GM19328 (cell line): ENCODE data around the gene SV2B.
"Not testable (repeated sequence)": the region's sequence is repeated elsewhere in the genome, so short reads cannot be mapped to it uniquely, and the experiment has no call there.

ENCODE experiments used
- ATAC-seq: cut with Tn5 transposase; IDR thresholded peaks from one replicate; pipeline ENCODE4 v1.9.1; 2021; ENCODE audit warnings: mild to moderate bottlenecking, moderate library complexity; ENCODE audit not compliant: unreplicated experiment

SV2B gene

GRCh38 chr15:91304210-91304609, 204.2 kb downstream of the SV2B start:
- no peak for ATAC-seq

DNA sequence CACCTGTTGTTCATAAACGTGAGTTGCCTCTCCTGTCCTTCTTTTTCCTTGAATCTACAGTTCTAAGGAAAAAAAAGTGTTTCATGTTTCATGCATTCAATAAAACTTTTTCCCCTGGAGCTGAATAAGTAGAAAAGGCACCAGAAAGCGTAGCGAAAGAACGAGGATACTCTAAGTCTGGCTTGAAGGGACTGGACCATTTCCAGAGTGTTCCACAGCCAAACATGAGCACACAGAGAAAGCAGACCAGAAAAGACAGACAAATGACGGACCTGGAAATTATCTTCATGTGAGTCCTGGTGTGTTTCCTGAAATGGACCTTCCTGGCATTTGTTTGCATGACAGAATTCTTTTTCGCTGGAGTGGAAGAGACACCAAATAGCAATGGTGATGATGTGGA, 204.7 kb downstream of the SV2B start:
- no peak for ATAC-seq

DNA sequence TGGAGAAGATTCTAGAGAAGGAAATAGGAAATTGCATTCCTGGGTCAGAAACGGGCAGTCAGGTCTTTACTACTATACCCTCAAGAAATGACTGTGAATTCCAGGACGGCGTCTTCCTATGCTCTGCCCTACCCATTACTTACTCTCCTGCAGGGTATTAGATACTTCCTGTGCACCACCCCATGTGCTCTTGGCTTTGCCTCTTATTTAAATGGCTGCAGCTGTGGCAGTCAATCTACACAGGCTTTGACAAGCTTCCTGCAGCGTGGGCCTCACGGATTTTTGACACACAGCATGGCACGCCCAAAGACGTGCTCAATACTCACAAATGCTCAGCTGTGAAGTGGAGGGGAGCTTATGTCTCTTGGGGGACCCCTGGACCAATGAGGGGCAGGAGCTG, 206.1 kb downstream of the SV2B start:
- ATAC-seq = no peak

DNA sequence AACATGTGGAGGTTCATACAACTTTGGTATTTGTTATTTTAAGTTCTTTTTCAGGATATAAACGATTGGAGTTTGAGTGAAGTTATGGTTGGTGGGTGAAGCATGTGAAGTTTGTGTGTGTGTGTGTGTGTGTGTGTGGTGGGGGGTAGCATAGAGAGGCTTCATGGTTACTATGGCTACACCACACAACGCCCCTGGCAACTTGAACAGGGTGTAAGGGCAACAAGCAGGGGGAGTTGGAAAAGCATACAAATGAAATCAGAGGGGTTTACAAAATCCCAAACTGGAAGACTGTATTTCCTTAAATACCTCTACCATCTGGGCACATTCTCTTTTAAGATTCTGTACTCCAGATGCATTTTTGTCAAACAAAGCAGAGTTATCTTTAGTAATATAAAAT, 207.5 kb downstream of the SV2B start:
- no peak for ATAC-seq

- no peak for ATAC-seq
Measured at GRCh38 chr15:91308199-91308598, 208.1 kb downstream of the SV2B start.

DNA sequence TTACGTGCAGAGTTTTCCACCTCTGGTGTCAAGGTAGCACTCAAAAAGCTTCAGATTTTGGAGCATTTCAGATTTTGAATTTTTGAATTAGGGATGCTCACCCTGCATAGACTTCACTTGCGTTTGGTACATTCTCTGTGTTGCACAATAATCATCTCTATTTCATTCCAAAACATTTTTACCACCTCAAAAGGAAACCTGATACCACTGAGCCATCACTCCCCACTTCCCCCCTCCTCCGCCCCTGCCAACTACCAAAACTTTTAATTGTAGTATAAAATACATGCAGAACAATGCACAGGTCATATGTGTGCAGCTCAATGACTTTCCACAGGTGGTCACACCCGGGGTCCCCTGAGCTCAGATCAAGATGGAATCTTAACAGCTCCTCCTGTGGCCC, 208.8 kb downstream of the SV2B start:
- no peak for ATAC-seq

DNA sequence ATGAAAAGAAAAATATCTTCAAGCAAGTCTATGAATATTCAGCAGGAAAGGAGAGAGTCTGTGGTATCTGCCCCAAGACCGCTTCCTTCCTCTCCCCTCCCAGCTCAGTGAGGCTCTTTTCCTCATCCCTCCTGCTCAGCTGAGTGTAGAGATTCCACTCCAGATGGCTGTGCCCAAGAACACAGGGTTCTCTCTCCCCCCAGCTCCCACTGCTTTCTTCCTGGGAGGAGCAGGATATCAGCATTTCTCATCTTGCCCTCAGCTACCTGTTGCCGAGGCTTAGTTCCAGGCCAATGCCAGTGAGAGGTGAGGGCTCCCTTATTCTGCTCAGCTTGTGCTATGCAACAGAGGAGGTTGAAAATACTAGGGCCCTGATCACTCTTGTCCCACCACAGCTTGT, 211.9 kb downstream of the SV2B start:
- ATAC-seq = no peak

- ATAC-seq = no peak
Measured at GRCh38 chr15:91316126-91316525, 216.1 kb downstream of the SV2B start.

DNA sequence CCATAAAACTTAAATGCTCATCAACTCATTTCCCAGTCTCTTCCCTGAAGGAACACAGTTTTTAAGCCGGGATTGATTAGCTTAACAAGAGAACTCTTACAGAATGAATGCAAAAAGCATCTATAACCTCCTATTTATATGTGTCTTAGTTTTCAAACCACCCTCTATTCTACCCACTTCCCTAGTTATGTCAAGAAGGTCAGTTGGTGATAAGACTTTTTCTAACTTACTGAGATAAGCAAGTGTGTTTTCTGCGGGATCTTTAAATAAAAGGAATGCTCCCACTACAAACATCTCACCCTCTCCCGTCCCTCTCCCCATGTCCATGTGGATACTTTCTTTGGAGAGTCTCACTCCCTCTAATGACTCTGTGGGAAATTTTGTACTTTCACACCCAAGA, 218.5 kb downstream of the SV2B start:
- no peak for ATAC-seq

GRCh38 chr15:91318931-91319330, 218.9 kb downstream of the SV2B start:
- ATAC-seq = no peak

DNA sequence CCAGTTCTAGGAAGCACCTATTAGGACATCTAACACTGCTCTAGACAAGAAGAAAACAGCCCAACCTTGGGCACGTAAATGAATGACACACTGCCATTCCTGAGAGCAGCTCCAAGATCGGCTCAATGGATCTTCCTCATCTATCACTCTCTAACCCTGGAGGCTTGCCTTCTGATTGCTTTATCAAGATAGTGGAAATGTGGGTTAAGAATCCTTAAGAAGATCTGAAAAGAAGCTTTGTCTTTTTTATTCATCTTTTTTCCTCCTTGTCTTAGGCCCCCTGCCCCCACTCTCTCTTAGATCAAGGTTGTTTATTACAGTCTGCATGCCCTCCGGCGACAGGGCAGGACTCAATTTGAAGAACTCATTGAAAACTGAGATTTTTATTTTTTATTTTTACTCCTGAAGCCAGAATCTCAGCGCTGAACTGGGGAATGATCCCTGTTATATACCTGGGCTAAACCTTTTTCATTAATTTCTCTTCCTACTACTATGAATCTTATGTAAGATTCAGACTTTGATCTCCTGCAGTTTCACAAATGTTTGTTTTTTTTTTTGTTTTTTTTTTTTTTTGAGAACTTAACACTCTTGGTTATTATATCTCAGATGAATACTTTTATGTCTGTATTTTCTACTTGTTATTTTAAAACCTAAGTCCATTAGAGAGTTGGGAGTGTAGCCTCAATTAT, 219.5 kb downstream of the SV2B start:
- no peak for ATAC-seq

- ATAC-seq = no peak
Measured at GRCh38 chr15:91320101-91320500, 220.0 kb downstream of the SV2B start.

DNA sequence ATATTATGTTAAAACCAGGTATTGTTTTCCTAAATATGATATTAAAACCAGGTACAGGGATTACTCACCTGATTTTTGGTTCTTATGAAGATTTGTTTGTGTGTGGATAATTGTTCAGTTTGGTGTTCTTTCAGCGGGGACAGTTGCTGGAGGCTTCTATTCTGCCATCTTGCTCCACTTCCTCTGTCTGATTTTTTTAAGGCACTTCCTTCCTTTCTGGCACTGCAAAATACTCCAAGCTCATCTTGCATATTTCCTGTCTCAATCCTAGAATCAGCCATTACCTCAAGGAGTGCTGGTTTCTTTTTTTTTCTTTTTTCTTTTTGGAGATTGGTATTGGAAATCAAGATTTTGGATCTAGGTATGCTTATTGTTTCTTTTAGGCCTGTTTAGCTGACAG, 229.9 kb downstream of the SV2B start:
- no peak for ATAC-seq

DNA sequence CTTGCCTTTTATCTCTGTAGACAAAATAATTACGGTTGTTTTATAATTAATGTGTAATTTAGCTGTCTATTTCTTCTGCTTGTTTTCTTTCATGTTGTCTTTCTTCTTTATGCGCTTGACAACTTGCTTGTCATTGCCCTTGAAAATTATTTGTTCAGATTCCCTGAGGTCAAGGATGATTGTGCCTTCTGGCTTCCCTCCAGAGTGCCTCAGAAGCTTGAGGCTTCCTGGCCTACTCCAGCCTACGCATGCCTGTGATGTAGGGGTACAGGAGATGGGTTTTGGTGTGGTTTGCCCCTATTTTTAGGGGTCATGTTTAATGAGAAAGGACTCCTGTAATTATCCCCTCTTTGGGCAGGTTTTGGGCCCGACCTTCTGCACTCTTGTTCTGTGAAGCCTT, 231.5 kb downstream of the SV2B start:
- no peak for ATAC-seq

- no peak for ATAC-seq
Measured at GRCh38 chr15:91335702-91336101, 235.6 kb downstream of the SV2B start.

DNA sequence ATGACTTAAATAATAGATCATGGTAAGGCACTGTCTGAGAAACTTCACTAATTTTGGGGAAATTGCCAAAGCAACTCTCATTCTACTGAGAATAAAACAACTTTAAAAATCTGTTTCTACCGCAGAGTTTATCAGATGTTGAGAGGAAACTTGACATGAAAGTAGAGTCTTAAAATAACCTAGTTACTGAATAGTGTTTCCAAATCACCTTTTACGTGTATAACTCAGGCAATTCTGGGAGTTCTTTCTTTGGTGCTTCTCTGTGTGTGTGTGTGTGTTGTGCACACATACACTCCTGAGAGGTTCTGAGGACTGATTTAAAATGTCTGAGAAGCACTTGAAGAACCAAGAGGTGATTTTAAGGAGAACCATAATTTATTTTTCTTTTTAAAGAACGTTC, 236.6 kb downstream of the SV2B start:
- ATAC-seq = no peak

GRCh38 chr15:91338766-91339165, 238.7 kb downstream of the SV2B start:
- ATAC-seq = no peak

DNA sequence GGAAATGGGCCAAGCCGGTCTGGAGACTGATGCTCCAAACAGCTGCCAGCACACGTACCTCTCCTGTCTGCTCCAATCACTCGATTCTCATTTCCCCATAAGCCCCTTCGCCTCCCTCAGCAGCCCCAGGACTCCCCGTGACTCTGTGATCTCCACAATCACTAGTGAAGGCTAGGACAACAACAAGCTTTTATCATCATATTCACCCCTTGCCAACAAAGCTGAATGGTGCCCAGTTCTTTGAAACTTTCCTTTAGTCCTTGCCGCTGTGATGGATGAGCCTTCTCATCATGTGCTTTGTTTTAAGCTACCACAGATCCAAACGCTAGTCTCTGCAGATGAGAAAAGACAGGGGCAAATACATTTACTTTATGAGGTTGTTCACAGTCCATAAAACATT, 242.0 kb downstream of the SV2B start:
- ATAC-seq = no peak

DNA sequence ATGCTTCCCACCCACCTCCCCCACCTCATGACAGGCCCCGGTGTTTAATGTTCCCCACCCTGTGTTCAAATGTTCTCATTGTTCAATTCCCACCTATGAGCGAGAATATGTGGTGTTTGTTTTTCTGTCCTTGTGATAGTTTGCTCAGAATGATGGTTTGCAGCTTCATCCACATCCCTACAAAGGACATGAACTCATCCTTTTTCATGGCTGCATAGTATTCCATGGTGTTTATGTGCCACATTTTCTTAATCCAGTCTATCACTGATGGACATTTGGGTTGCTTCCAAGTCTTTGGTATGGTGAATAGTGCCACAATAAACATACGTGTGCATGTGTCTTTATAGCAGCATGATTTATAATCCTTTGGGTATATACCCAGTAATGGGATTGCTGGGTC, 244.9 kb downstream of the SV2B start:
- ATAC-seq = not testable (repeated sequence)

- no peak for ATAC-seq
Measured at GRCh38 chr15:91345736-91346135, 245.7 kb downstream of the SV2B start.

DNA sequence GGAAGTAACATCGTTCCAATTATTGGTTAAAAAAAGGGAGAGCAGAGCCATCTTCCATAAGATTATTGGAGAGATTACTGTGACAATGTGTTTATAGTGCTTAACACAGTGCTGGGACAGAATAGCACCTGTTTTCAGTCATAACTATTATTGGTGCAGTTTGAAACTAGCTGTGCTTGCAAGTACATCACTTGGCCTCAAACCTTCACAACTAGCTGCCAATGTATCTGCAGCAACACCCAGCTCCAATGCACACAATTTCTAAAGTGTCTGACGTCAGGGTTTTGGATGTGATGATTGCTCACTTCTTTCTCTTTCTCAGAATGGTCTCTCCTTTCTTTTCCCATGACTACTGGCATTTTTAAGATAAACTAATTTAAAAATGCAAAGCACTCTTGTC, 246.2 kb downstream of the SV2B start:
- ATAC-seq = no peak

DNA sequence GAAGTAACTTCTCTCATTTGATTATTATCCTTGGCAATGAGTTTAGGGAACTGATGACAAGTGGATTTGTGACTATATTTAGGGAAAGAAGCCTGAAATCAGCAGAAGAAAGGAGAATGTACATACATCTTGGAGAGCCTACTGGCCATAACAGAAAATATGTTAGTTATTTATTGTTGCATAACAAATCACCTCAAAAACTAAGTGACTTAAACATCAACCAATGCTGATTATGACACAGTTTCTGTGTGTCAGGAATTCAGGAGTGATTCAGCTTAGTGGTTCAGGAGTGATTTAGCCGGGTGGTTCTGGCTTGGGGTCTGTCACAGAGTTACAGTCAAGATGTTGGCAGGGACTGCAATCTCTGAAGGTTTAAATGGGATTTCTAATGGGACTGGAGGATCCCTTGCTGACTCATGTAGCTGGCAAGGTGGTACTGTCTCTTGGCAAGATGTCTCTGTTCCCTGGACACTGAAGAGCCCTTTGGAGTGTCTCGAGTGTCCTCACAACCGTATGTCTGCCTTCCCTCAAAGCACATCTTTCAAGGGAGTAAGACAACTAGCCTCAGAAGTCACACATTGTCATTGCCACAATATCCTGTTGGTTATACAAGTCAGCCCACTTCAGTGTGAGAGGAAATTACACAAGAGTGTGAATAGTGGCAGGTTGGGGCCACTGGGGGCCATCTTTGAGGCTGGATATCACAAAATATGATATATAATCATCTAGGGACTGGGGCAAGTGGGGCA, 248.9 kb downstream of the SV2B start:
- no peak for ATAC-seq
